ENCODE results near the gene TADA2A. TPM values are rescaled to one million over a fixed set of nuclear protein-coding genes. Genes with fewer than 3 reads are reported as not detected.

The TADA2A gene
- total and polyA plus RNA-seq, 2 experiments from 2014 or later: 8.4 to 18.3 TPM

GRCh38 chr17:37502009-37502936, 95.6 kb downstream of the TADA2A start:
- H3K4me1 ChIP-seq (ENCODE audit: insufficient read depth): peaks cover 8% of the 10 kb centered on the region
- no peaks in the 10 kb centered on the region for H3K9me3 ChIP-seq (ENCODE audit: low read depth)
- H3K4me3 ChIP-seq: no peak overlapping the region
- H3K27me3 ChIP-seq: no peaks in the 10 kb centered on the region
- no peak overlapping the region for H2AFZ ChIP-seq
- H3K79me2 ChIP-seq: peaks cover 87% of the 10 kb centered on the region
- no peaks in the 10 kb centered on the region for H3K36me3 ChIP-seq (replicated peaks; ENCODE audit: insufficient read depth, low read depth)
- WGBS (ENCODE audit: low lambda C conversion rate, missing lambda C conversion rate): 90% methylated on average over 10 of the region's 10 CpGs
- no peak overlapping the region for H3K4me2 ChIP-seq
- TF ChIP-seq EZH2phosphoT487 (IDR thresholded peaks at IDR 0.05; ENCODE audit: low read depth, severe bottlenecking, unreplicated experiment) (no peak), EZH2 (IDR thresholded peaks at IDR 0.05; ENCODE audit: borderline replicate concordance) (no peak), CTCF (IDR thresholded peaks at IDR 0.05; ENCODE audit: poor library complexity) (no peak)
- H4K20me1 ChIP-seq (ENCODE audit: insufficient read depth, poor library complexity, severe bottlenecking): no peaks in the 10 kb centered on the region
- no peaks in the 10 kb centered on the region for H3K9me2 ChIP-seq (replicated peaks; ENCODE audit: insufficient read depth)
- DNase-seq (ENCODE audit: low spot score): no peak
- no peak overlapping the region for H3K27ac ChIP-seq

DNA sequence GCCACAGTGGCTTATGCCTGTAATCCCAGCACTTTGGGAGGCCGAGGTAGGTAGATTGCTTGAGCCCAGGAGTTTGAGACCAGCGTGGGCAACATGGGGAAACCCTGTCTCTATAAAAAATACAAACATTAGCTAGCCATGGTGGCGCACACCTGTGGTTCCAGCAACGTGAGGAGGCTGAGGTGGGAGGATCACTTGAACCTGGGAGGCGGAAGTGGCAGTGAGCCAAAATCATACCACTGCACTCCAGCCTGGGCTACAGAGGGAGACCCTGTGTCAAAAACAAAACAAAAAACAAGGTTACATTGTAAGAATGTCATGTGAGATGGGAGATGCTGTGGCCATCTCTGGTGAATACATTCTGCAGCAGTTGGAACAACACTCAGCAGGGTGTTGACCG, 96.5 kb downstream of the TADA2A start:
- H3K9me3 ChIP-seq (ENCODE audit: low read depth): no peaks in the 10 kb centered on the region
- no peak for TF ChIP-seq EZH2phosphoT487 (IDR thresholded peaks at IDR 0.05; ENCODE audit: low read depth, severe bottlenecking, unreplicated experiment)
- no peak for TF ChIP-seq CTCF (IDR thresholded peaks at IDR 0.05; ENCODE audit: poor library complexity)
- no peak for TF ChIP-seq EZH2 (IDR thresholded peaks at IDR 0.05; ENCODE audit: borderline replicate concordance)
- H3K36me3 ChIP-seq (replicated peaks; ENCODE audit: insufficient read depth, low read depth): no peaks in the 10 kb centered on the region
- H3K27me3 ChIP-seq: no peaks in the 10 kb centered on the region
- peaks cover 83% of the 10 kb centered on the region for H3K79me2 ChIP-seq
- no peak overlapping the region for H3K4me3 ChIP-seq
- no peaks in the 10 kb centered on the region for H4K20me1 ChIP-seq (ENCODE audit: insufficient read depth, poor library complexity, severe bottlenecking)
- H3K27ac ChIP-seq: no peak overlapping the region
- 96% methylated on average over 6 of the region's 6 CpGs for WGBS (ENCODE audit: low lambda C conversion rate, missing lambda C conversion rate)
- no peak for DNase-seq (ENCODE audit: low spot score)
- peaks cover 8% of the 10 kb centered on the region for H3K4me1 ChIP-seq (ENCODE audit: insufficient read depth)
- no peaks in the 10 kb centered on the region for H3K9me2 ChIP-seq (replicated peaks; ENCODE audit: insufficient read depth)
- no peak overlapping the region for H3K4me2 ChIP-seq
- no peak overlapping the region for H2AFZ ChIP-seq

DNA sequence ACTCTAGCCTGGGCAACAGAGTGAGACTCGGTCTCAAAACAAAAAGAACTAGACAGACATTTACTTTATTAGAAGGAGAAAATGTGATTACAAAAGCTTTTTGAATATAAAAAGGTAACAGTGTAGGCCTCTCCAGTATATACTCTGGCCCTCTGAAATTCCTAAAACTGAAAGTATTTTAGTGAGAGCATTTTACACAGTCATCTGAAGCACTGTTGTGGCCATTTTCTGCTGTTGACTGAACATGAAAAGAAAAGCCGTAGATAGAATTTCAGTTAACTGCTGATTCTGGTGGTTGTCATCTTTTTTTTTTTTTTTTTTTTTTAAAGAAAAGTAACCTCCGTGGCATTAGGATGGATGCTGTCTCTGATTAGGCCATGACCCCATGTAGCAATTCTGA, 98.6 kb downstream of the TADA2A start:
- peaks cover 70% of the 10 kb centered on the region for H3K79me2 ChIP-seq
- H4K20me1 ChIP-seq (ENCODE audit: insufficient read depth, poor library complexity, severe bottlenecking): no peaks in the 10 kb centered on the region
- DNase-seq (ENCODE audit: low spot score): no peak
- WGBS (ENCODE audit: low lambda C conversion rate, missing lambda C conversion rate): 94% methylated on average over 3 of the region's 3 CpGs
- H3K9me2 ChIP-seq (replicated peaks; ENCODE audit: insufficient read depth): no peaks in the 10 kb centered on the region
- peaks cover 8% of the 10 kb centered on the region for H3K4me1 ChIP-seq (ENCODE audit: insufficient read depth)
- TF ChIP-seq EZH2 (IDR thresholded peaks at IDR 0.05; ENCODE audit: borderline replicate concordance) (no peak), EZH2phosphoT487 (IDR thresholded peaks at IDR 0.05; ENCODE audit: low read depth, severe bottlenecking, unreplicated experiment) (no peak), CTCF (IDR thresholded peaks at IDR 0.05; ENCODE audit: poor library complexity) (no peak)
- no peaks in the 10 kb centered on the region for H3K9me3 ChIP-seq (ENCODE audit: low read depth)
- H3K4me2 ChIP-seq: no peak overlapping the region
- no peak overlapping the region for H2AFZ ChIP-seq
- no peak overlapping the region for H3K4me3 ChIP-seq
- H3K36me3 ChIP-seq (replicated peaks; ENCODE audit: insufficient read depth, low read depth): no peaks in the 10 kb centered on the region
- no peak overlapping the region for H3K27ac ChIP-seq
- H3K27me3 ChIP-seq: no peaks in the 10 kb centered on the region
